ENCODE measurements around the gene PCDH19.

DNA sequence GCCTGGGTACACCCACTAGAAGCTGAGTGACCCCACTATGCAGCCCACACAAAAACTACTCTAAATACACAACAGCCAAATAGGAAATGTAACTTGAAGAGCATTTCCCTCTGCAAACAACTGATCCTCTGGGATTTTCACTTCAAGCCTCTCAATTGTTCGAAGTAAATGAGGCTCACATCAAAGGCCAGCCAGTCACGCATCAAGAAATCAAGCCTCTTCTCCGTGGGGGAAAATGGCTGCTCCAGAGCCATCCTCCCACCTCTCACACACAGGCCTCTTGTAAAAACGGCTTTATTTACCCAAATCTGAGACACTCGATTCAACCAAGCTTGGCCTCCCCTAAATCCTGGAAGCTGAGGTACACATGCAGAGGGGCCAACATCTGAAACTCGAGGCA, 14.3 kb downstream of the PCDH19 start:
- TF ChIP-seq, protein P1, sequence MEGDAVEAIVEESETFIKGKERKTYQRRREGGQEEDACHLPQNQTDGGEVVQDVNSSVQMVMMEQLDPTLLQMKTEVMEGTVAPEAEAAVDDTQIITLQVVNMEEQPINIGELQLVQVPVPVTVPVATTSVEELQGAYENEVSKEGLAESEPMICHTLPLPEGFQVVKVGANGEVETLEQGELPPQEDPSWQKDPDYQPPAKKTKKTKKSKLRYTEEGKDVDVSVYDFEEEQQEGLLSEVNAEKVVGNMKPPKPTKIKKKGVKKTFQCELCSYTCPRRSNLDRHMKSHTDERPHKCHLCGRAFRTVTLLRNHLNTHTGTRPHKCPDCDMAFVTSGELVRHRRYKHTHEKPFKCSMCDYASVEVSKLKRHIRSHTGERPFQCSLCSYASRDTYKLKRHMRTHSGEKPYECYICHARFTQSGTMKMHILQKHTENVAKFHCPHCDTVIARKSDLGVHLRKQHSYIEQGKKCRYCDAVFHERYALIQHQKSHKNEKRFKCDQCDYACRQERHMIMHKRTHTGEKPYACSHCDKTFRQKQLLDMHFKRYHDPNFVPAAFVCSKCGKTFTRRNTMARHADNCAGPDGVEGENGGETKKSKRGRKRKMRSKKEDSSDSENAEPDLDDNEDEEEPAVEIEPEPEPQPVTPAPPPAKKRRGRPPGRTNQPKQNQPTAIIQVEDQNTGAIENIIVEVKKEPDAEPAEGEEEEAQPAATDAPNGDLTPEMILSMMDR (IDR thresholded peaks at IDR 0.05) = no peak
- TF ChIP-seq EZH2 (IDR thresholded peaks at IDR 0.05) = no peak
